Fibroblast of the aortic adventitia (primary cell): ENCODE results near the gene CDC6. TPM values are rescaled to one million over a fixed set of nuclear protein-coding genes. Genes with fewer than 3 reads are reported as not detected.
A peak's percentile ranks its signal among the peaks of the same experiment; 100 is the strongest.

ENCODE experiments used
- DNase-seq: peaks from one replicate; pipeline ENCODE4 v3.0.0-alpha.2; 2010; ENCODE audit warnings: low read depth
- H3K4me3 ChIP-seq: 2 replicates; pipeline ENCODE4 v1.5.1; 2011; ENCODE audit warnings: low read depth, mild to moderate bottlenecking, control low read depth, low read length, moderate library complexity
- CTCF ChIP-seq: IDR thresholded peaks from 2 replicates; pipeline ENCODE4 v1.5.1; 2011; ENCODE audit warnings: mild to moderate bottlenecking, low read length, control low read depth, inconsistent platforms; ENCODE audit not compliant: insufficient read depth
- total RNA-seq: library from RNA; depleted of rRNA; stranded (reverse); fragments of >200 nt; gene quantifications from 2 replicates; pipeline ENCODE4 v1.2.3, GENCODE V29; 2012; ENCODE audit warnings: low replicate concordance

The CDC6 gene
- total RNA-seq, 1 donor: 40.4 TPM

DNA sequence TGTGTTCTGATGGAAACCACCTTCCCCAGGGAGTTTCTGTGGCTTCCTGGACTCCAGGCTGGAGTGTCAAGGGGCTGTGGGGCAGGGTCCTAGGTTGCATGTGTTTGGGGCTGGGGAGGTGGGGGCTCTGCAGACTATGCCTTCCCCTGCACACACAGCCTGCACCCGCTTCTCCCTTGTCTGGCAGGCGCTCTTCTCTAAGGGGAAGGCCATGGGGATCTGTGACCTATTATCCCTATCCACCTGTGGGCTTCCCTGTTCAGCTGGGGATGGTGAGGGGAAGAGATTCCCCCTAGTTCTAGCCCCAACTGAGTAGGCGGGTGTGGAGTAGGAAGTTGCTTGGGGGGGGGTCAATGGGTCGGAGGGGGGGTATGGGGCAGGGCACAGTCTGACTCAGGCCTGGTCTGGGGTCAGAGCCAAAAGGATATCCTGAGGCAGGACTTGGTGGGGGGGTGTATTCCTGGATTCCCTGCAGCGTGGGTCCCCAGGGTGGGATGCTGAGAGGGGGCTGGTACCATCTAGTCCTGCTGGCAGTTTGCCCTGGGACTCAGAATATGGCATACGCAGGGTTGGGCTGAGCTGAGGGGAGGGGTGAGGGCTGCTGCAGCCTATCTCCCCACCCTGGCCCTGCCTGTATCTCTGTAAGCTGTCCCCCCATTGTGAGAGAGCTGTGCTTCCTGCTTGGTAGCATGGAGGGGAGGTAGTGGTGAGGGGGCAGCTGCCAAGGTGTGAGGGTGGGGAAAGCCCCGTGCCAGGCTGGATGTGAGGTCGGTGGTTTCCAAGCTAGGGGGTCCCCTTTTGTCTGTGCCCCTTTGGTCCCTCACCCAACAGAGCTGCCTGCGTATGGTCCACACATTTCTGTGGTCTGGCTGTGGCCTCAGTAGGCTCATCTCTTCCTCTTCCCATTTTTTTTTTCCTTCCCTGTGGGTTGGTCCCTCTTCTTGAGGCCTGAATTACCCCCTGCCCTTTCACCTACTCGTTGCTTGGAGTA lies 36.0 kb downstream of the CDC6 start:
- peak; percentile 85 for DNase-seq
- peak overlapping the region; percentile 95 for H3K4me3 ChIP-seq
- no peak for TF ChIP-seq CTCF

GRCh38 chr17:40325156-40326013 lies 37.7 kb downstream of the CDC6 start:
- TF ChIP-seq CTCF: no peak
- no peak overlapping the region for H3K4me3 ChIP-seq
- DNase-seq: no peak

DNA sequence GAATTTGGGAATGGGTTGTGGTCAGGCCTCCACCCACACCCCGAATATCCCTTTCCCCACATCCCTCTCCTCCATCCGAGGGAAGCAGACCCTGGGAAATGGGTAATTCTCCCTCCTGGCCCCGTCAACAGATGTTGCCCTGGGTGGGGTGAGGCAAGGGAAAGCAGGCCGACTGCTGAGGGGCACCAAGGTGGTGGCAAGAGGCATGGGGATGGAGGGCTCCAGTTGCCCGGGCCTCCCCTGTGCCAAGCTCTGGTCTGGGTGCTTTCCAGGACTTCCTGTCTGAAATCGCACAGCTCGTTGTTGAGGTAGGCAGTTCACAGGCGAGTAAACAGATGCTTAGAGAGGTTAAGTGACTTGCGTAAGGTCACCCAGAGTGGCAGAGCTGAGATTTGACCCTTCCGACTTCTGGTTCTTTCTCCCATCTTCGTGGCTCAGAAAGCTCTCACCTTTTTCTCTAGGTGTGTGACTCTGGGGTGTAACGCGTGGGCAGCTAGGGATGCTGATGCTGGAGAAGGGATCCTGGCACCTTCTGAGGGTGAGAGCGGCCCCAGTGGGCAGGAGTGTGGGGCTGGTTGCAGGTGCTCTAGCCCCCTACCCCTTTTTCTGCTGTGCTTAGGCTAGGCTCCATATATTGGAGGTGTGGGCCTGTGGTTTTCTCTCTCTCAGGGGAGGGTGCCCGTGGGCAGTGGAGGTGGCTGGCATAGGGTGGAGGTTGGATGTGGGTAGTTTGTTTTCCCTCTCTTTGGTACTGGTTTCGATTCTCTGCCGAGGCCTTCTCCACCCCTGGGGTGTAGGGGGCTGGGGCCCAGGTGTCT lies 38.5 kb downstream of the CDC6 start:
- no peak for DNase-seq
- no peak for TF ChIP-seq CTCF
- peak overlapping the region; percentile 9 for H3K4me3 ChIP-seq

DNA sequence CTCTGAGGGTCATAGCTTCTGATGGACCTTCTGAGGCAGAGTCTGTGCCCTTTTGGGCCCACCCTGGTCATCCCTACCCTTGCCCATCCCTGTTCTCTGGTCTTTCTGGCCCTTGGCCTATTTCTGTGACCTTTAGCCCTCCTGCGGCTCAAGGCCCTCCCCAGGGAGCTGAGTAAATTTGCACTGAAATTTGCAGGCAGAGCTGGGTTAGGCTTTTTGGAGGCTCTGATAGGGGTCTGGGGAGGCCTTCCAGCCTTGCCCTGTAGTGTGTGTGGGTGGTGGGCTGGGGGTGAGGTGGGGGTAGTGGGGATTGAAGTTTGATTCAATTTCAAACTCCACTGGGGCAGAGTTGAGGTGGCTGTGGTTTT lies 39.1 kb downstream of the CDC6 start:
- no peak for TF ChIP-seq CTCF
- peak; percentile 54 for DNase-seq

GRCh38 chr17:40327244-40327729 lies 39.6 kb downstream of the CDC6 start:
- TF ChIP-seq CTCF: no peak
- no peak for DNase-seq
- H3K4me3 ChIP-seq: no peak overlapping the region

More for the DNA sequence above, 39.1 kb downstream of the CDC6 start:
- no peak overlapping the region for H3K4me3 ChIP-seq
